Duodenal mucosa (tissue), 2 donors: Measurements from ENCODE around the gene KRT79.

Experiments
- H3K27ac ChIP-seq: one replicate; pipeline ENCODE4 v1.7.0; 2013; ENCODE audit warnings: low read depth, low read length
- H3K27me3 ChIP-seq, 2 donors: one replicate each; pipeline ENCODE4 v1.7.0; 2013; ENCODE audit warnings: low read length in 2 of 2, control low read depth in 1 of 2; ENCODE audit not compliant: insufficient read depth in 2 of 2, control insufficient read depth in 1 of 2
- H3K36me3 ChIP-seq, 2 donors: one replicate each; pipeline ENCODE4 v1.7.0; 2013; ENCODE audit warnings: low read length in 2 of 2, control low read depth in 1 of 2; ENCODE audit not compliant: insufficient read depth in 2 of 2, control insufficient read depth in 1 of 2
- H3K4me1 ChIP-seq, 2 donors: one replicate each; pipeline ENCODE4 v1.7.0; 2013; ENCODE audit warnings: low read length in 2 of 2, control low read depth in 1 of 2; ENCODE audit not compliant: insufficient read depth in 2 of 2, control insufficient read depth in 1 of 2
- H3K4me3 ChIP-seq, 2 donors: one replicate each; pipeline ENCODE4 v1.7.0; 2013; ENCODE audit warnings: low read length in 2 of 2, low read depth in 1 of 2
- H3K9ac ChIP-seq, 2 donors: one replicate each; pipeline ENCODE4 v1.7.0; 2013; ENCODE audit warnings: low read length in 2 of 2, low read depth in 1 of 2
- H3K9me3 ChIP-seq, 2 donors: one replicate each; pipeline ENCODE4 v1.7.0; 2013; ENCODE audit warnings: low read length in 2 of 2, control low read depth in 1 of 2; ENCODE audit not compliant: control insufficient read depth in 1 of 2

The KRT79 gene

DNA sequence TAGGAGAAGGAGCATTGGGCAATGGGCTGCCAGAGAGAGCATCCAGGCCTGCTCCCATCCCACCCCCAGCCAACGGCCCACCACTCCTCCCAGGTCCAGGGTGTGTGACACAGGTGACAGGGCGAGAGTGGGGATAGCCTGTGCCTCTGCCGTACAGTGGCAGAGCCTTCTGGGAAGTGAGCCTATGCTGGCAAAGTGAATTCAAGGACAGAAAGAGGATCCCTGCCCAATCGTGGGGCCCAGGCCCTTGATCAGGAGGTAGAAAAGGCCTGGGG is 553 bp upstream of the KRT79 start:
- no peak overlapping the region for H3K27ac ChIP-seq
- H3K36me3 ChIP-seq: no peaks in the 10 kb centered on the region
- peaks cover 0 to 11% of the 10 kb centered on the region in 2 donors for H3K4me1 ChIP-seq
- no peaks in the 10 kb centered on the region for H3K9me3 ChIP-seq
- no peak overlapping the region for H3K4me3 ChIP-seq
- H3K27me3 ChIP-seq: peaks cover 7 to 8% of the 10 kb centered on the region in 2 donors
- H3K9ac ChIP-seq: no peak overlapping the region

GRCh38 chr12:52832985-52833905 is 866 bp downstream of the KRT79 start:
- H3K4me1 ChIP-seq: peaks cover 0 to 11% of the 10 kb centered on the region in 2 donors
- no peak overlapping the region for H3K4me3 ChIP-seq
- no peak overlapping the region for H3K9ac ChIP-seq
- peaks cover 0 to 6% of the 10 kb centered on the region in 2 donors for H3K27me3 ChIP-seq
- H3K36me3 ChIP-seq: no peaks in the 10 kb centered on the region
- H3K27ac ChIP-seq: no peak overlapping the region
- H3K9me3 ChIP-seq: no peaks in the 10 kb centered on the region

- Histone ChIP-seq H3K9ac (no peak overlapping the region), H3K4me1 (peaks cover 0 to 11% of the 10 kb centered on the region in 2 donors), H3K4me3 (no peak overlapping the region), H3K36me3 (no peaks in the 10 kb centered on the region), H3K27ac (no peak overlapping the region), H3K9me3 (no peaks in the 10 kb centered on the region), H3K27me3 (peaks cover 0 to 6% of the 10 kb centered on the region in 2 donors)
Observed at GRCh38 chr12:52832451-52832850, 1.7 kb downstream of the KRT79 start.

GRCh38 chr12:52831251-52831650 is 2.9 kb downstream of the KRT79 start:
- Histone ChIP-seq H3K36me3 (no peaks in the 10 kb centered on the region), H3K9ac (no peak overlapping the region), H3K27ac (no peak overlapping the region), H3K4me3 (no peak overlapping the region), H3K9me3 (no peaks in the 10 kb centered on the region), H3K4me1 (peaks cover 0 to 11% of the 10 kb centered on the region in 2 donors), H3K27me3 (peaks cover 0 to 3% of the 10 kb centered on the region in 2 donors)

DNA sequence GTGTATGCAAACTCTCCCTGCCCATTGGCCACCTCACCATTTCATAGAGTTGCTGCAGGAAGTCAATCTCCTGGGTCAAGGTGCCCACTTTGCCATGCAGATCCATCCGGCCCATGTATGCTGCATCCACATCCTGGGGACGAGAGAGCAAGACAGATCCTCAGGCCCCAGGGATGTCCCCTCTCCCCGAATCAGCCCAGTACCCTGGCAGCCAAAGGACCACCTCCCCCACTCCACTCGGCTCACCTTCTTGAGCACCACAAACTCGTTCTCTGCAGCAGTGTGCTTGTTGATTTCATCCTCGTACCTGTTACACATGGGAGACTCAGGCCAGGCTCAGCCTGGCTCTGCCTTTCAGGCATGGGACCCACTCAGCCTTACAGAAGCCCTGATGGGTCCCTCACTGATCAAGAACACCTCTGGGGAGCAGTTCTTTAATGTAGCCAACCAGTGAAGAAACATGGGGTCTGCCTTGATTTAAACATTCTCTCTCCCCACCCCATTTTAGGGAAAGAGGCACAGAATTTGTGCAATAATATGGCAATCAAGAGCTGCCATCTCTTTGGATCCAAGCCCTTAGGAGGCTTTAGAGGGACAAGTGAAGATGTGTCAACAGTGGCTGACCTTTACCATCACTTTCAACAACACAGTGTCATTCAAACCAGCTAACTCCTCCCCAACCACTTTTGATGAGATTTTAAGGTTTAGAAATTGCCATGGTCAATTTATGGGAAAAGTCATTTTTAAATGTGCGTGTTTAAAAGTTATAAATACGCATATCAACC is 3.9 kb downstream of the KRT79 start:
- Histone ChIP-seq H3K27ac (no peak overlapping the region), H3K9me3 (no peaks in the 10 kb centered on the region), H3K9ac (no peak overlapping the region), H3K4me3 (no peak overlapping the region), H3K36me3 (no peaks in the 10 kb centered on the region), H3K27me3 (no peaks in the 10 kb centered on the region), H3K4me1 (peaks cover 0 to 11% of the 10 kb centered on the region in 2 donors)

- no peak overlapping the region for H3K4me3 ChIP-seq
- H3K9me3 ChIP-seq: no peaks in the 10 kb centered on the region
- no peaks in the 10 kb centered on the region for H3K27me3 ChIP-seq
- no peak overlapping the region for H3K9ac ChIP-seq
- H3K4me1 ChIP-seq: peaks cover 0 to 11% of the 10 kb centered on the region in 2 donors
- H3K36me3 ChIP-seq: no peaks in the 10 kb centered on the region
- H3K27ac ChIP-seq: no peak overlapping the region
Observed at GRCh38 chr12:52828591-52829021, 5.5 kb downstream of the KRT79 start.

DNA sequence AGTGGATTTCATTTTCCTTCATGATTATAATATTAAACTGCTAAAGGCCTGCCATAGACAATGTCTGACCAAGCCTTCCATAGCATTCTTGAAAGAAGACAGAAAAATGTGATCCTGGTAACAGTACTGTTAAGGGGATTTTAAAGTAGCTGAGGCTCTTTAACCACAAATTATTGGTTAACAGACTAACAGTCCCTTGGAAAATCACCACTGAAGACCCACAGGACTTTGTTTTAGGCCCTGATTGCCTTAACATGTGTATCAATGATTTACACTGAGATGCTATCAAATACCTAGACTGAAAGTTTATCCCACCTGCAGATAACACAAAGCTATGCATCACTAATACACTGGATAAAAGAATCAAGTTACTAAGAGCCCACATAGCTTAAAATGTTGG is 6.0 kb downstream of the KRT79 start:
- no peak overlapping the region for H3K9ac ChIP-seq
- H3K27ac ChIP-seq: no peak overlapping the region
- H3K4me1 ChIP-seq: peaks cover 0 to 9% of the 10 kb centered on the region in 2 donors
- H3K4me3 ChIP-seq: no peak overlapping the region
- H3K27me3 ChIP-seq: no peaks in the 10 kb centered on the region
- no peaks in the 10 kb centered on the region for H3K9me3 ChIP-seq
- H3K36me3 ChIP-seq: no peaks in the 10 kb centered on the region

DNA sequence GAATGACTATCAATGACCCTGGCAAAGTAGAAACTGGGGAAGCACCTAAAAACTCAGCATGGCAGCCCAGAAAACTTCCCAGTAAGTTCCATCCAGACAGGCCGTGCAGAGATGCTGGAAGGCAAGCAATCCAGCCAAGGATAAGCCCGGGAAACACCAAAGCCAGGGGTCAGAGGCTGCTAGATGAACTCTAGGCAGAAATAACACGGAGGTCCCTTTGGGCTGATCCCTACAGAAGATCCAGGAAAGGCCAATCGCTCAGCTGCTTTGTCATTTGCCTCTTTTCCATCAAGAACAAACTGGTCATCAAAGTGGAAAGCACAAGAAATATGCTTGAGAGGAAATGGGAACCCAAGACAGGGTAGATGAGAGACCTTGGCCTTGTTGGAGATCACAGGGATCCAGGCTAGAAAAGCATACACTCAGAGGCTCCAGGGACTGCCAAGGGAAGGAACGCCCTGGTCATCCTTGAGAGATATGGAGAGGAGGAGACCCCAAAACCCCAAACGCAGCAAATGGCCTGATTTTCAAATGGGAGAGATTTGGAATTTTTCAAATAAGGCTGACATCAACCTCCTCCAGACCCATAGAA is 6.5 kb downstream of the KRT79 start:
- Histone ChIP-seq H3K4me3 (no peak overlapping the region), H3K9me3 (no peaks in the 10 kb centered on the region), H3K4me1 (peaks cover 0 to 4% of the 10 kb centered on the region in 2 donors), H3K27me3 (no peaks in the 10 kb centered on the region), H3K9ac (no peak overlapping the region), H3K36me3 (no peaks in the 10 kb centered on the region), H3K27ac (no peak overlapping the region)

- Histone ChIP-seq H3K36me3 (no peaks in the 10 kb centered on the region), H3K4me3 (no peak overlapping the region), H3K27ac (no peak overlapping the region), H3K9ac (no peak overlapping the region), H3K4me1 (peaks cover 6 to 8% of the 10 kb centered on the region in 2 donors), H3K9me3 (no peaks in the 10 kb centered on the region), H3K27me3 (no peaks in the 10 kb centered on the region)
Observed at GRCh38 chr12:52826611-52827498, 7.3 kb downstream of the KRT79 start.
